ENCODE results near the gene HDAC11.

DNA sequence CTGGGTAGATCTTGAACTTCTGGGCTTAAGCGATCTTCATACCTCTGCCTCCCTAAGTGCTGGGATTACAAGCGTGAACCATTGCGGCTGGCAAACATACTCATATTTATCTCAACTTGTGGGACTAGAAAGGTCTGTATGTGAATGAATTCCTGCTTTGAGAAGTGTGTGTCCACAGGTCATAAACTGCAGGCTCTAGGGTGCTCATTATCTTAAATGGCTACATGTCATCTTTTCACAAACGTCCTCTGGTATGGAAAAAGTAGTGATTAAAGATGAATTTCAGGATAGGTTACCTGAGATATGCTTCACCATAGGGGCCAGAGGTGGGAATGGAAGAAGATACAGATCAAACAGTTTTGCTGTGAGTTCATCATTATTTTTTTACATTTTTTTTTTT, 7.8 kb upstream of the HDAC11 start:
- TF ChIP-seq, protein P1, sequence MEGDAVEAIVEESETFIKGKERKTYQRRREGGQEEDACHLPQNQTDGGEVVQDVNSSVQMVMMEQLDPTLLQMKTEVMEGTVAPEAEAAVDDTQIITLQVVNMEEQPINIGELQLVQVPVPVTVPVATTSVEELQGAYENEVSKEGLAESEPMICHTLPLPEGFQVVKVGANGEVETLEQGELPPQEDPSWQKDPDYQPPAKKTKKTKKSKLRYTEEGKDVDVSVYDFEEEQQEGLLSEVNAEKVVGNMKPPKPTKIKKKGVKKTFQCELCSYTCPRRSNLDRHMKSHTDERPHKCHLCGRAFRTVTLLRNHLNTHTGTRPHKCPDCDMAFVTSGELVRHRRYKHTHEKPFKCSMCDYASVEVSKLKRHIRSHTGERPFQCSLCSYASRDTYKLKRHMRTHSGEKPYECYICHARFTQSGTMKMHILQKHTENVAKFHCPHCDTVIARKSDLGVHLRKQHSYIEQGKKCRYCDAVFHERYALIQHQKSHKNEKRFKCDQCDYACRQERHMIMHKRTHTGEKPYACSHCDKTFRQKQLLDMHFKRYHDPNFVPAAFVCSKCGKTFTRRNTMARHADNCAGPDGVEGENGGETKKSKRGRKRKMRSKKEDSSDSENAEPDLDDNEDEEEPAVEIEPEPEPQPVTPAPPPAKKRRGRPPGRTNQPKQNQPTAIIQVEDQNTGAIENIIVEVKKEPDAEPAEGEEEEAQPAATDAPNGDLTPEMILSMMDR (IDR thresholded peaks at IDR 0.05; ENCODE audit: low read length) = no peak
- TF ChIP-seq EZH2phosphoT487 (IDR thresholded peaks at IDR 0.05; ENCODE audit: low read length) = no peak
- TF ChIP-seq EZH2 (optimal IDR thresholded peaks at IDR 0.05; ENCODE audit: low read depth, low read length) = no peak

All from MM.1S (cell line).